ENCODE results near the gene ARAF. TPM values are rescaled to one million over a fixed set of nuclear protein-coding genes. Genes with fewer than 3 reads are reported as not detected.

ARAF gene
- total RNA-seq, 1 donor from 2014 or later: 90.1 TPM

GRCh38 chrX:47611926-47612325 lies 50.9 kb downstream of the ARAF start:
- intact Hi-C loops (cut with DNase I): no loop called here
- ATAC-seq (no peak), DNase-seq (no peak)
- no peaks in the 10 kb centered on the region for H3K9me3 ChIP-seq
- TF ChIP-seq CTCF (IDR thresholded peaks at IDR 0.05): no peak
- H3K4me1 ChIP-seq: no peaks in the 10 kb centered on the region
- no peaks in the 10 kb centered on the region for H3K36me3 ChIP-seq
- H3K27ac ChIP-seq: no peak overlapping the region
- H3K27me3 ChIP-seq (ENCODE audit: low read depth): no peaks in the 10 kb centered on the region
- H3K4me3 ChIP-seq: no peak overlapping the region

- no peak overlapping the region for H3K27ac ChIP-seq
- no peaks in the 10 kb centered on the region for H3K9me3 ChIP-seq
- no peak overlapping the region for H3K4me3 ChIP-seq
- intact Hi-C loops (cut with DNase I): no loop called here
- no peaks in the 10 kb centered on the region for H3K4me1 ChIP-seq
- no peaks in the 10 kb centered on the region for H3K36me3 ChIP-seq
- H3K27me3 ChIP-seq (ENCODE audit: low read depth): no peaks in the 10 kb centered on the region
- ATAC-seq: no peak
- no peak for DNase-seq
- TF ChIP-seq CTCF (IDR thresholded peaks at IDR 0.05): no peak
Observed at GRCh38 chrX:47612418-47612817, 51.4 kb downstream of the ARAF start.

- H3K9me3 ChIP-seq: no peaks in the 10 kb centered on the region
- DNase-seq (no peak), ATAC-seq (no peak)
- H3K4me1 ChIP-seq: no peaks in the 10 kb centered on the region
- no peak for TF ChIP-seq CTCF (IDR thresholded peaks at IDR 0.05)
- no peaks in the 10 kb centered on the region for H3K27me3 ChIP-seq (ENCODE audit: low read depth)
- intact Hi-C loops (cut with DNase I): no loop called here
- H3K36me3 ChIP-seq: no peaks in the 10 kb centered on the region
- H3K27ac ChIP-seq: no peak overlapping the region
- no peak overlapping the region for H3K4me3 ChIP-seq
Observed at GRCh38 chrX:47613082-47613481, 52.1 kb downstream of the ARAF start.

GRCh38 chrX:47614618-47615017 lies 53.6 kb downstream of the ARAF start:
- DNase-seq (no peak), ATAC-seq (no peak)
- Histone ChIP-seq H3K4me3 (no peak overlapping the region), H3K4me1 (no peaks in the 10 kb centered on the region), H3K27me3 (ENCODE audit: low read depth) (no peaks in the 10 kb centered on the region), H3K36me3 (no peaks in the 10 kb centered on the region), H3K9me3 (no peaks in the 10 kb centered on the region), H3K27ac (no peak overlapping the region)
- TF ChIP-seq CTCF (IDR thresholded peaks at IDR 0.05): no peak
- intact Hi-C loops (cut with DNase I): no loop called here

- Histone ChIP-seq H3K36me3 (no peaks in the 10 kb centered on the region), H3K27ac (no peak overlapping the region), H3K9me3 (no peaks in the 10 kb centered on the region), H3K4me3 (no peak overlapping the region), H3K4me1 (no peaks in the 10 kb centered on the region), H3K27me3 (ENCODE audit: low read depth) (no peaks in the 10 kb centered on the region)
- no peak for TF ChIP-seq CTCF (IDR thresholded peaks at IDR 0.05)
- DNase-seq: no peak
- intact Hi-C loops (cut with DNase I): no loop called here
- peak in 1 of 2 donors; percentile 4 for ATAC-seq
Observed at GRCh38 chrX:47618923-47619485, 58.0 kb downstream of the ARAF start.
